H1 (cell line): Measurements from ENCODE around the gene TUT4. TPM values are rescaled to one million over a fixed set of nuclear protein-coding genes. Genes with fewer than 3 reads are reported as not detected.

Experiments used
- CBX5 ChIP-seq: fragments of 300-800, 300-1000 bp; sonication (generic); IDR thresholded peaks from 2 replicates; pipeline ENCODE4 v1.7.1; 2016; ENCODE audit warnings: antibody characterized with exemption, low read length, low read depth
- CHD7 ChIP-seq: fragments of 300-600 bp; sonication (generic); IDR thresholded peaks from 2 replicates; pipeline ENCODE4 v1.7.1; 2012; ENCODE audit warnings: low read length, moderate library complexity, mild to moderate bottlenecking, inconsistent platforms; ENCODE audit not compliant: insufficient replicate concordance
- KDM5A ChIP-seq: fragments of 200-600 bp; IDR thresholded peaks from 2 replicates; pipeline ENCODE4 v1.7.1; 2012; ENCODE audit warnings: mild to moderate bottlenecking, low read length, inconsistent platforms, mixed read lengths
- TEAD4 ChIP-seq: IDR thresholded peaks from 2 replicates; pipeline ENCODE4 v1.6.1; 2012; ENCODE audit warnings: low read depth, low read length, inconsistent platforms, mixed read lengths
- polyA plus RNA-seq, 7 experiments: library from polyadenylated mRNA; depleted of rRNA in 3 of 7; stranded (reverse) in 5 of 7; unstranded in 2 of 7; fragments of >200 nt in 5 of 7; fragments of 200-250 nt in 2 of 7; gene quantifications; 1 replicate in 5 of 7; 2 replicates in 1 of 7; 4 replicates in 1 of 7; pipeline versions ENCODE4 v1.2.1 to v1.2.3, GENCODE V29; 2011 to 2013; ENCODE audit warnings: missing spikeins in 2 of 7, mixed read lengths in 2 of 7
- total RNA-seq: library from RNA; stranded (reverse); fragmentation: NEBNext Ultra II Directional; extraction: Animal tissue kit (Norgen Biotek cat#: 25700); gene quantifications from 2 replicates; pipeline ENCODE4 v1.2.1, GENCODE V29; 2021

TUT4 gene
- total and polyA plus RNA-seq, 2 of the 8 experiments (the other 6 are each of a cell fraction or from before 2014, with no cell fraction given) = 54.5 to 63.3 TPM

GRCh38 chr1:52454779-52455178 is 98.1 kb downstream of the TUT4 start (continued):
- TF ChIP-seq CHD7 (peak; percentile 36), CBX5 (no peak), KDM5A (no peak), TEAD4 (no peak)
